Hematopoietic multipotent progenitor cell treated with erythropoietin and hydrocortisone succinate and interleukin-3 and kit ligand, for 4 days (in vitro differentiated cells): ENCODE measurements around the gene PHF3.
"Not testable (repeated sequence)": the region's sequence is repeated elsewhere in the genome, so short reads cannot be mapped to it uniquely, and the experiment has no call there.

ENCODE experiments used
- DNase-seq: peaks from one replicate; pipeline ENCODE4 v3.0.0-alpha.2; 2015

Gene PHF3

GRCh38 chr6:63716169-63716568, 80.6 kb downstream of the PHF3 start:
- DNase-seq, result no peak

- no peak for DNase-seq
These were observed 85.6 kb downstream of the PHF3 start for GRCh38 chr6:63721181-63721580.

- DNase-seq, result no peak
These were observed 89.1 kb downstream of the PHF3 start for GRCh38 chr6:63724721-63725120.

- DNase-seq, result no peak
These were observed 94.7 kb downstream of the PHF3 start for GRCh38 chr6:63730311-63730710.

GRCh38 chr6:63731930-63732329, 96.3 kb downstream of the PHF3 start:
- DNase-seq, result no peak

- no peak for DNase-seq
These were observed 96.7 kb downstream of the PHF3 start for GRCh38 chr6:63732336-63732735.

GRCh38 chr6:63734923-63735322, 99.3 kb downstream of the PHF3 start:
- DNase-seq, result no peak

- DNase-seq, result not testable (repeated sequence)
These were observed 102.6 kb downstream of the PHF3 start for GRCh38 chr6:63738190-63738589.

- no peak for DNase-seq
These were observed 103.6 kb downstream of the PHF3 start for GRCh38 chr6:63739094-63739687.

- DNase-seq, result no peak
These were observed 105.1 kb downstream of the PHF3 start for GRCh38 chr6:63740709-63741108.

GRCh38 chr6:63742060-63742459, 106.5 kb downstream of the PHF3 start:
- DNase-seq, result no peak

- DNase-seq, result no peak
These were observed 108.1 kb downstream of the PHF3 start for GRCh38 chr6:63743691-63744090.

GRCh38 chr6:63744810-63745209, 109.2 kb downstream of the PHF3 start:
- no peak for DNase-seq

- no peak for DNase-seq
These were observed 110.2 kb downstream of the PHF3 start for GRCh38 chr6:63745784-63746183.

GRCh38 chr6:63750400-63750799, 114.8 kb downstream of the PHF3 start:
- DNase-seq, result no peak

- DNase-seq, result not testable (repeated sequence)
These were observed 121.7 kb downstream of the PHF3 start for GRCh38 chr6:63757275-63757674.

GRCh38 chr6:63757826-63758225, 122.2 kb downstream of the PHF3 start:
- DNase-seq, result no peak

GRCh38 chr6:63759605-63760105, 124.1 kb downstream of the PHF3 start:
- DNase-seq, result no peak

- DNase-seq, result no peak
These were observed 124.6 kb downstream of the PHF3 start for GRCh38 chr6:63760199-63760598.

- peak; percentile 77 for DNase-seq
These were observed 128.8 kb downstream of the PHF3 start for GRCh38 chr6:63764318-63764916.
